Measurements from ENCODE around the gene MED26.

DNA sequence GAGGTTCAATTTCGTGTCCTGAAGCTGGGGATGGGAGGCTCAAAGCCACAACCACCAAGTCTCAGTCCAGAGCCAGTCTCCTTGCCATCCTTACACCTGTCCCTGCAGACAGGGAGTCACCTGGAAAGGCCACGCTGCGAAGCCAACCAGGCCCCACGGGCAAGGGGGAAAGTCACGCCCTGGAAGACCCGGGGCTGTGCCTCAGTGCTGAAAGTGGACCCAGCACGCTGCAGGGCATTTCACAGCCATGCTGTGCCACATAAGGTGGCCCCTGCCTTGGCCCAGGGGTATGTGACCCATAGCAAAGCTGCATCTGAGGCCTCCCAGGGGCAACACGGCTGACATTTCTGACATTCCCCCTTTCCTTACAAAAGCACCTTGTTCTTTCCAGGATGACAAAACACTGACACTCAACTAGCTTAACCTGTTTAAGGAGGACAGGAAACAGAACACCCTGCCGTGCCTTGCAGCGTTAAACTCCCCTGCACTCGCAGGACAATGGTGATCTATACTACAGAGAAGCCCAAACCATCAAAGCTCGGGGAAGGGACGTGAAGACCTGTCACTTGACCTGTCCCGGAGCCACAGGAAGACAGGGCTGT lies 100.6 kb downstream of the MED26 start:
- no peak for TF ChIP-seq POLR2A (IDR thresholded peaks at IDR 0.05)
- TF ChIP-seq, protein P1, sequence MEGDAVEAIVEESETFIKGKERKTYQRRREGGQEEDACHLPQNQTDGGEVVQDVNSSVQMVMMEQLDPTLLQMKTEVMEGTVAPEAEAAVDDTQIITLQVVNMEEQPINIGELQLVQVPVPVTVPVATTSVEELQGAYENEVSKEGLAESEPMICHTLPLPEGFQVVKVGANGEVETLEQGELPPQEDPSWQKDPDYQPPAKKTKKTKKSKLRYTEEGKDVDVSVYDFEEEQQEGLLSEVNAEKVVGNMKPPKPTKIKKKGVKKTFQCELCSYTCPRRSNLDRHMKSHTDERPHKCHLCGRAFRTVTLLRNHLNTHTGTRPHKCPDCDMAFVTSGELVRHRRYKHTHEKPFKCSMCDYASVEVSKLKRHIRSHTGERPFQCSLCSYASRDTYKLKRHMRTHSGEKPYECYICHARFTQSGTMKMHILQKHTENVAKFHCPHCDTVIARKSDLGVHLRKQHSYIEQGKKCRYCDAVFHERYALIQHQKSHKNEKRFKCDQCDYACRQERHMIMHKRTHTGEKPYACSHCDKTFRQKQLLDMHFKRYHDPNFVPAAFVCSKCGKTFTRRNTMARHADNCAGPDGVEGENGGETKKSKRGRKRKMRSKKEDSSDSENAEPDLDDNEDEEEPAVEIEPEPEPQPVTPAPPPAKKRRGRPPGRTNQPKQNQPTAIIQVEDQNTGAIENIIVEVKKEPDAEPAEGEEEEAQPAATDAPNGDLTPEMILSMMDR (IDR thresholded peaks at IDR 0.05) = no peak

All from vagina (tissue), 2 donors.